Measurements from ENCODE around the gene FNBP1.

The FNBP1 gene
- long read RNA-seq, partial matches to known transcripts = 10 of 23 reads
- long read RNA-seq, other reads (novel, unspliced or antisense) = 13 of 23 reads

- H3K27ac ChIP-seq (replicated peaks) = peak within 1 kb of the TSS; percentile 84
These were observed at the start of gene FNBP1 for GRCh38 chr9:130042885-130043653. Gene FNBP1 (minus strand): TSS chr9:130043189. CDS start chr9:130042975, 214 bp downstream.

GRCh38 chr9:130090915-130091314 is 47.9 kb upstream of the FNBP1 start:
- no peak for DNase-seq (ENCODE audit: low read depth in 1 of 2, low spot score in 1 of 2)
- TF ChIP-seq SPI1 (IDR thresholded peaks at IDR 0.05; ENCODE audit: borderline replicate concordance, low read depth) = no peak
- no peak for TF ChIP-seq CTCF (IDR thresholded peaks at IDR 0.05; ENCODE audit: insufficient read depth, low read length)
- TF ChIP-seq POLR2AphosphoS5 (IDR thresholded peaks at IDR 0.05; ENCODE audit: low read depth) = no peak
- TF ChIP-seq GABPA (IDR thresholded peaks at IDR 0.05; ENCODE audit: low read depth) = no peak
- TF ChIP-seq REST (IDR thresholded peaks at IDR 0.05; ENCODE audit: insufficient replicate concordance, low read depth) = no peak
- no peak overlapping the region for H3K27ac ChIP-seq (replicated peaks)
- no peak overlapping the region for H3K4me3 ChIP-seq (replicated peaks; ENCODE audit: insufficient read depth, low read length)
- no peaks in the 10 kb centered on the region for H3K27me3 ChIP-seq (ENCODE audit: insufficient read depth, poor library complexity, severe bottlenecking)

More at GRCh38 chr9:130042885-130043653, at the start of gene FNBP1:
- Histone ChIP-seq H3K4me3 (replicated peaks; ENCODE audit: insufficient read depth, low read length) (peak within 1 kb of the TSS; percentile 90), H3K27me3 (ENCODE audit: insufficient read depth, poor library complexity, severe bottlenecking) (no peaks in the 10 kb centered on the region)
- TF ChIP-seq CTCF (IDR thresholded peaks at IDR 0.05; ENCODE audit: insufficient read depth, low read length) (no peak), POLR2AphosphoS5 (IDR thresholded peaks at IDR 0.05; ENCODE audit: low read depth) (peak; percentile 61; the same call in 1 of the 2 replicates), REST (IDR thresholded peaks at IDR 0.05; ENCODE audit: insufficient replicate concordance, low read depth) (peak; percentile 10)
- DNase-seq (ENCODE audit: low read depth in 1 of 2, low spot score in 1 of 2) = peak; percentile 56 to 68

GRCh38 chr9:130089141-130089540 is 46.2 kb upstream of the FNBP1 start:
- no peak for DNase-seq (ENCODE audit: low read depth in 1 of 2, low spot score in 1 of 2)
- TF ChIP-seq GABPA (IDR thresholded peaks at IDR 0.05; ENCODE audit: low read depth) (no peak), SPI1 (IDR thresholded peaks at IDR 0.05; ENCODE audit: borderline replicate concordance, low read depth) (no peak), REST (IDR thresholded peaks at IDR 0.05; ENCODE audit: insufficient replicate concordance, low read depth) (no peak), CTCF (IDR thresholded peaks at IDR 0.05; ENCODE audit: insufficient read depth, low read length) (no peak), POLR2AphosphoS5 (IDR thresholded peaks at IDR 0.05; ENCODE audit: low read depth) (no peak)
- no peak overlapping the region for H3K4me3 ChIP-seq (replicated peaks; ENCODE audit: insufficient read depth, low read length)
- no peak overlapping the region for H3K27ac ChIP-seq (replicated peaks)
- no peaks in the 10 kb centered on the region for H3K27me3 ChIP-seq (ENCODE audit: insufficient read depth, poor library complexity, severe bottlenecking)
